ENCODE data around the gene ATP5F1E.

DNA sequence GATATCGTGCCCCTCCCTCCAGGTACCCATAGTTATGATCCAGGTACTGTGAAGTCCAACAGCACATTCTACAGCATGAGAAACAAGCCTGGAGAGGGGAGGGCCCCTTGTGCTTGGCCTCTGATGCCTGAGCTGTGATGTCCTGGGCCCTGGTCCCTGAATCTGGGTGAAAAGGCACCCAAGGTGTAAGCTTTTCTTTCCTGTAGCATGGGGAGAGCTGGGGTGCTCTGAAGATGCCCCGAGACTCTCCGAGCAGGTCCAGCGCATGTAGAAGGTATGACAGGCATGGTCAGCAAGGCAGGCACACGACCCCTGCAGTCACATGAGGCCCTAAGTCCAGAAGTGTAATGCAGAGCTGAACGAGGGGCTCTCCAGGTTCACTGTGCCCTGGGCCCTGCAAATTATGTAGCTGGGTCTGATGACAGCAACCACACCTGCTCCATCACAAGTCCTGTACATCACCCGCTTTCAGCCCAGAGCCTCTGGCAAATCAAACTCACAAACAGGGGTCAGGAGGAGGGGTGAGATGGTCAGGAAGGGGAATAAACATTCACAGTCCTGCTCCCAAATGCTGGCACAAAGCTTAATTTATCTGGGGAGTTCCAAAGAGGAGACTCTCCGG lies 23.3 kb downstream of the ATP5F1E start:
- TF ChIP-seq CTCF (IDR thresholded peaks at IDR 0.05; ENCODE audit: low read length) (no peak), EZH2 (IDR thresholded peaks at IDR 0.05; ENCODE audit: borderline replicate concordance, low read length) (no peak)
